Astrocyte of the hippocampus (primary cell): ENCODE results near the gene DLGAP1.
A peak's percentile ranks its signal among the peaks of the same experiment; 100 is the strongest.

ENCODE experiments used
- DNase-seq: peaks from one replicate; pipeline ENCODE4 v3.0.0; 2011; ENCODE audit warnings: low read depth, low spot score

DLGAP1 gene

GRCh38 chr18:3901042-3901441 lies 554.1 kb downstream of the DLGAP1 start:
- no peak for DNase-seq

GRCh38 chr18:3900327-3900726 lies 554.8 kb downstream of the DLGAP1 start:
- no peak for DNase-seq

- DNase-seq, result no peak
Measured at GRCh38 chr18:3898861-3899613, 556.1 kb downstream of the DLGAP1 start.

- no peak for DNase-seq
Measured at GRCh38 chr18:3892152-3892551, 563.0 kb downstream of the DLGAP1 start.

- DNase-seq, result no peak
Measured at GRCh38 chr18:3891245-3891644, 563.9 kb downstream of the DLGAP1 start.

- DNase-seq, result peak; percentile 80
Measured at GRCh38 chr18:3889803-3890202, 565.3 kb downstream of the DLGAP1 start.

- DNase-seq, result no peak
Measured at GRCh38 chr18:3889121-3889520, 566.0 kb downstream of the DLGAP1 start.

- no peak for DNase-seq
Measured at GRCh38 chr18:3886575-3887322, 568.4 kb downstream of the DLGAP1 start.

- no peak for DNase-seq
Measured at GRCh38 chr18:3885209-3885792, 569.8 kb downstream of the DLGAP1 start.

- DNase-seq, result no peak
Measured at GRCh38 chr18:3879836-3880120, 575.3 kb downstream of the DLGAP1 start.

- DNase-seq, result no peak
Measured at GRCh38 chr18:3879114-3879835, 575.8 kb downstream of the DLGAP1 start.

- DNase-seq, result no peak
Measured at GRCh38 chr18:3878401-3878800, 576.7 kb downstream of the DLGAP1 start.

- DNase-seq, result no peak
Measured at GRCh38 chr18:3877678-3878077, 577.4 kb downstream of the DLGAP1 start.

- no peak for DNase-seq
Measured at GRCh38 chr18:3875961-3876360, 579.1 kb downstream of the DLGAP1 start.

GRCh38 chr18:3875376-3875775 lies 579.7 kb downstream of the DLGAP1 start:
- no peak for DNase-seq

- DNase-seq, result no peak
Measured at GRCh38 chr18:3874581-3874980, 580.5 kb downstream of the DLGAP1 start.

- peak; percentile 32 for DNase-seq
Measured at GRCh38 chr18:3874125-3874524, 581.0 kb downstream of the DLGAP1 start.

- DNase-seq, result no peak
Measured at GRCh38 chr18:3873698-3874097, 581.4 kb downstream of the DLGAP1 start.

GRCh38 chr18:3873211-3873610 lies 581.9 kb downstream of the DLGAP1 start:
- no peak for DNase-seq

GRCh38 chr18:3872641-3873040 lies 582.5 kb downstream of the DLGAP1 start:
- DNase-seq, result peak; percentile 68

- no peak for DNase-seq
Measured at GRCh38 chr18:3871687-3872086, 583.4 kb downstream of the DLGAP1 start.

- DNase-seq, result no peak
Measured at GRCh38 chr18:3870914-3871313, 584.2 kb downstream of the DLGAP1 start.
